GM12875 (cell line): ENCODE results near the gene NAT9.

Source experiments
- H3K4me3 ChIP-seq: one replicate; pipeline ENCODE4 v1.5.1; 2011; ENCODE audit warnings: low read depth, low read length, control low read depth
- CTCF ChIP-seq: IDR thresholded peaks from 2 replicates; pipeline ENCODE4 v1.5.1; 2011; ENCODE audit warnings: low read depth, mild to moderate bottlenecking, control low read depth, inconsistent platforms, low read length, moderate library complexity, borderline replicate concordance; ENCODE audit not compliant: insufficient read depth

Gene NAT9

GRCh38 chr17:74803971-74804370 is 27.8 kb upstream of the NAT9 start:
- H3K4me3 ChIP-seq, result no peak overlapping the region
- no peak for TF ChIP-seq CTCF

GRCh38 chr17:74803388-74803930 is 27.3 kb upstream of the NAT9 start:
- TF ChIP-seq CTCF, result no peak

GRCh38 chr17:74801896-74802295 is 25.8 kb upstream of the NAT9 start:
- TF ChIP-seq CTCF, result no peak
- H3K4me3 ChIP-seq, result no peak overlapping the region

More at GRCh38 chr17:74803388-74803930, 27.3 kb upstream of the NAT9 start:
- no peak overlapping the region for H3K4me3 ChIP-seq

GRCh38 chr17:74800531-74800930 is 24.4 kb upstream of the NAT9 start:
- no peak overlapping the region for H3K4me3 ChIP-seq
- TF ChIP-seq CTCF, result no peak

- no peak overlapping the region for H3K4me3 ChIP-seq
- no peak for TF ChIP-seq CTCF
Measured at GRCh38 chr17:74799097-74799496, 23.0 kb upstream of the NAT9 start.

- H3K4me3 ChIP-seq, result no peak overlapping the region
- no peak for TF ChIP-seq CTCF
Measured at GRCh38 chr17:74798239-74798707, 22.1 kb upstream of the NAT9 start.

GRCh38 chr17:74797824-74798223 is 21.7 kb upstream of the NAT9 start:
- no peak for TF ChIP-seq CTCF
- no peak overlapping the region for H3K4me3 ChIP-seq
